ENCODE measurements around the gene EDA. TPM values are rescaled to one million over a fixed set of nuclear protein-coding genes. Genes with fewer than 3 reads are reported as not detected.

The EDA gene
- total and polyA plus RNA-seq, 2 of the 13 experiments (the other 11 are each of a cell fraction or from before 2014, with no cell fraction given) = 8.8 to 11.2 TPM

DNA sequence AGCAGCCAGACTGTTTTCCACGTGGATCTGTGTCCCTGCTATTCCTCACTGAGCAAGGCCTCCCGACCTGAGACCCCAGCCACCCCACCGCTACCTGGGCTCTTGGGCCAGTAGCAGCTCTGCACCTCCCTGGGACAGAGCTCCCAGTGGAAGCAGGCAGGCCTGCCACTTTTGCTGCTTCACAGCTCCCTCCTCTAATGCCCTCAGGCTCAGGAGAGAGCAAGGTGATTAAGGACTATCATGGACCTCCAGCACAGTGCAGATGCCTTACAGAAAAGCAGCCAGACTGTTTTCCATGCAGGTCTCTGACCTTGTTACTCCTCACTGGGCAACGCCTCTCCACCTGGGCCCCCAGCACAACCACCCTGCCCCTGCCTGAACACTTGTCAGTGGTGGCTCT, 396.8 kb downstream of the EDA start:
- Histone ChIP-seq H3K4me2 (ENCODE audit: low read depth, low read length) (no peak overlapping the region), H3K9me3 (ENCODE audit: low read length) (no peaks in the 10 kb centered on the region), H3K4me3 (replicated peaks in 1 of 3; ENCODE audit: insufficient read depth in 1 of 3, low read depth in 2 of 3, low read length in 3 of 3) (no peak overlapping the region), H2AFZ (ENCODE audit: low read length) (no peak overlapping the region), H3K79me2 (ENCODE audit: insufficient read depth, low read length) (no peaks in the 10 kb centered on the region), H4K20me1 (ENCODE audit: insufficient read depth, low read length) (no peaks in the 10 kb centered on the region), H3K27ac (ENCODE audit: extremely low read length, insufficient read depth, low read length) (no peak overlapping the region), H3K4me1 (ENCODE audit: insufficient read depth, low read length) (no peaks in the 10 kb centered on the region), H3K9ac (ENCODE audit: insufficient read depth, low read depth, low read length) (no peak overlapping the region), H3K27me3 (ENCODE audit: control insufficient read depth in 1 of 2, insufficient read depth in 2 of 2, low read length in 2 of 2) (no peaks in the 10 kb centered on the region), H3K36me3 (replicated peaks in 1 of 2; ENCODE audit: control insufficient read depth in 1 of 2, insufficient read depth in 2 of 2, low read length in 2 of 2) (no peaks in the 10 kb centered on the region)
- CTCF ChIA-PET (ENCODE audit: low intra/inter-chr PET ratio, low total read pairs) = no interaction called here
- WGBS (ENCODE audit: low lambda C conversion rate) = 40% methylated on average over 1 of the region's 4 CpGs
- ATAC-seq (no peak), DNase-seq (ENCODE audit: low spot score) (no peak), FAIRE-seq (no peak)
- in situ Hi-C loops (cut with HindIII; ENCODE audit: extremely low pct_ligation_motif_present, low pct_unique_long_range_greater_than_20kb) (no loop called here), intact Hi-C loops (cut with micrococcal nuclease; ENCODE audit: unreplicated experiment) (no loop called here)
- TF ChIP-seq DPF2 (CRISPR knock-in tag; IDR thresholded peaks at IDR 0.05; ENCODE audit: borderline replicate concordance, low read depth) = no peak
- TF ChIP-seq ZNF234 (CRISPR knock-in tag; conservative IDR thresholded peaks at IDR 0.05) = no peak
- TF ChIP-seq, protein P1, sequence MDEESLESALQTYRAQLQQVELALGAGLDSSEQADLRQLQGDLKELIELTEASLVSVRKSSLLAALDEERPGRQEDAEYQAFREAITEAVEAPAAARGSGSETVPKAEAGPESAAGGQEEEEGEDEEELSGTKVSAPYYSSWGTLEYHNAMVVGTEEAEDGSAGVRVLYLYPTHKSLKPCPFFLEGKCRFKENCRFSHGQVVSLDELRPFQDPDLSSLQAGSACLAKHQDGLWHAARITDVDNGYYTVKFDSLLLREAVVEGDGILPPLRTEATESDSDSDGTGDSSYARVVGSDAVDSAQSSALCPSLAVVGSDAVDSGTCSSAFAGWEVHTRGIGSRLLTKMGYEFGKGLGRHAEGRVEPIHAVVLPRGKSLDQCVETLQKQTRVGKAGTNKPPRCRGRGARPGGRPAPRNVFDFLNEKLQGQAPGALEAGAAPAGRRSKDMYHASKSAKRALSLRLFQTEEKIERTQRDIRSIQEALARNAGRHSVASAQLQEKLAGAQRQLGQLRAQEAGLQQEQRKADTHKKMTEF (CRISPR knock-in tag; IDR thresholded peaks at IDR 0.05) = no peak
- TF ChIP-seq ZNF703 (CRISPR knock-in tag; IDR thresholded peaks at IDR 0.05; ENCODE audit: borderline replicate concordance) = no peak
- TF ChIP-seq, protein P2, sequence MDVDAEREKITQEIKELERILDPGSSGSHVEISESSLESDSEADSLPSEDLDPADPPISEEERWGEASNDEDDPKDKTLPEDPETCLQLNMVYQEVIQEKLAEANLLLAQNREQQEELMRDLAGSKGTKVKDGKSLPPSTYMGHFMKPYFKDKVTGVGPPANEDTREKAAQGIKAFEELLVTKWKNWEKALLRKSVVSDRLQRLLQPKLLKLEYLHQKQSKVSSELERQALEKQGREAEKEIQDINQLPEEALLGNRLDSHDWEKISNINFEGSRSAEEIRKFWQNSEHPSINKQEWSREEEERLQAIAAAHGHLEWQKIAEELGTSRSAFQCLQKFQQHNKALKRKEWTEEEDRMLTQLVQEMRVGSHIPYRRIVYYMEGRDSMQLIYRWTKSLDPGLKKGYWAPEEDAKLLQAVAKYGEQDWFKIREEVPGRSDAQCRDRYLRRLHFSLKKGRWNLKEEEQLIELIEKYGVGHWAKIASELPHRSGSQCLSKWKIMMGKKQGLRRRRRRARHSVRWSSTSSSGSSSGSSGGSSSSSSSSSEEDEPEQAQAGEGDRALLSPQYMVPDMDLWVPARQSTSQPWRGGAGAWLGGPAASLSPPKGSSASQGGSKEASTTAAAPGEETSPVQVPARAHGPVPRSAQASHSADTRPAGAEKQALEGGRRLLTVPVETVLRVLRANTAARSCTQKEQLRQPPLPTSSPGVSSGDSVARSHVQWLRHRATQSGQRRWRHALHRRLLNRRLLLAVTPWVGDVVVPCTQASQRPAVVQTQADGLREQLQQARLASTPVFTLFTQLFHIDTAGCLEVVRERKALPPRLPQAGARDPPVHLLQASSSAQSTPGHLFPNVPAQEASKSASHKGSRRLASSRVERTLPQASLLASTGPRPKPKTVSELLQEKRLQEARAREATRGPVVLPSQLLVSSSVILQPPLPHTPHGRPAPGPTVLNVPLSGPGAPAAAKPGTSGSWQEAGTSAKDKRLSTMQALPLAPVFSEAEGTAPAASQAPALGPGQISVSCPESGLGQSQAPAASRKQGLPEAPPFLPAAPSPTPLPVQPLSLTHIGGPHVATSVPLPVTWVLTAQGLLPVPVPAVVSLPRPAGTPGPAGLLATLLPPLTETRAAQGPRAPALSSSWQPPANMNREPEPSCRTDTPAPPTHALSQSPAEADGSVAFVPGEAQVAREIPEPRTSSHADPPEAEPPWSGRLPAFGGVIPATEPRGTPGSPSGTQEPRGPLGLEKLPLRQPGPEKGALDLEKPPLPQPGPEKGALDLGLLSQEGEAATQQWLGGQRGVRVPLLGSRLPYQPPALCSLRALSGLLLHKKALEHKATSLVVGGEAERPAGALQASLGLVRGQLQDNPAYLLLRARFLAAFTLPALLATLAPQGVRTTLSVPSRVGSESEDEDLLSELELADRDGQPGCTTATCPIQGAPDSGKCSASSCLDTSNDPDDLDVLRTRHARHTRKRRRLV (CRISPR knock-in tag; IDR thresholded peaks at IDR 0.05) = no peak
- TF ChIP-seq ASH2L (IDR thresholded peaks at IDR 0.05; ENCODE audit: insufficient read length, low read depth, low read length) = no peak
- POLR2A ChIA-PET = no interaction called here
- BruUV-seq (replicated peaks) = no TSS peak
